Fibroblast of skin of left biceps (primary cell): Measurements from ENCODE around the gene SCARF2.
A peak's percentile ranks its signal among the peaks of the same experiment; 100 is the strongest.

ENCODE experiments used
- DNase-seq, 2 experiments: peaks; one replicate each; pipeline ENCODE4 v3.0.0-alpha.2; 2013; ENCODE audit warnings: low read depth in 2 of 2

Gene SCARF2

GRCh38 chr22:20408891-20409290 lies 28.7 kb downstream of the SCARF2 start:
- DNase-seq = no peak

- no peak for DNase-seq
Measured at GRCh38 chr22:20407829-20408228, 29.8 kb downstream of the SCARF2 start.

GRCh38 chr22:20406686-20407408 lies 30.8 kb downstream of the SCARF2 start:
- DNase-seq = no peak

- DNase-seq = no peak
Measured at GRCh38 chr22:20405931-20406685, 31.5 kb downstream of the SCARF2 start.

- DNase-seq = no peak
Measured at GRCh38 chr22:20405291-20405930, 32.2 kb downstream of the SCARF2 start.

- no peak for DNase-seq
Measured at GRCh38 chr22:20404881-20405280, 32.7 kb downstream of the SCARF2 start.

GRCh38 chr22:20403779-20404140 lies 33.9 kb downstream of the SCARF2 start:
- no peak for DNase-seq

- no peak for DNase-seq
Measured at GRCh38 chr22:20402960-20403778, 34.5 kb downstream of the SCARF2 start.

GRCh38 chr22:20401376-20402014 lies 36.1 kb downstream of the SCARF2 start:
- DNase-seq = no peak

GRCh38 chr22:20400606-20401375 lies 36.8 kb downstream of the SCARF2 start:
- no peak for DNase-seq

- no peak for DNase-seq
Measured at GRCh38 chr22:20399866-20400605, 37.6 kb downstream of the SCARF2 start.

- DNase-seq = no peak
Measured at GRCh38 chr22:20398420-20398819, 39.2 kb downstream of the SCARF2 start.

GRCh38 chr22:20397498-20397897 lies 40.1 kb downstream of the SCARF2 start:
- DNase-seq = no peak

- DNase-seq = peak; percentile 42 to 53
Measured at GRCh38 chr22:20396639-20397038, 41.0 kb downstream of the SCARF2 start.

- no peak for DNase-seq
Measured at GRCh38 chr22:20395907-20396287, 41.7 kb downstream of the SCARF2 start.

GRCh38 chr22:20395181-20395906 lies 42.3 kb downstream of the SCARF2 start:
- no peak for DNase-seq

GRCh38 chr22:20393705-20394476 lies 43.7 kb downstream of the SCARF2 start, which contains the start of gene ZNF74:
Gene ZNF74 (plus strand): TSS chr22:20394151. CDS start chr22:20394629, 478 bp downstream.
- DNase-seq = peak; percentile 76 to 77

GRCh38 chr22:20392983-20393704 lies 44.5 kb downstream of the SCARF2 start:
- no peak for DNase-seq
